Left ventricle myocardium inferior (tissue), 1 donor: ENCODE data around the gene GSAP. TPM values are rescaled to one million over a fixed set of nuclear protein-coding genes. Genes with fewer than 3 reads are reported as not detected.

Experiments
- DNase-seq: peaks from one replicate; pipeline ENCODE4 v3.0.0-alpha.2; 2020
- H3K27ac ChIP-seq: fragments of 200-600 bp; replicated peaks from 2 replicates; pipeline ENCODE4 v1.8.0; 2021
- H3K27me3 ChIP-seq: fragments of 200-600 bp; 2 replicates; pipeline ENCODE4 v1.8.0; 2021; ENCODE audit warnings: low read depth
- H3K36me3 ChIP-seq: fragments of 200-600 bp; 2 replicates; pipeline ENCODE4 v1.8.0; 2021
- H3K4me1 ChIP-seq: fragments of 200-600 bp; 2 replicates; pipeline ENCODE4 v1.8.0; 2021
- H3K4me3 ChIP-seq: fragments of 200-600 bp; 2 replicates; pipeline ENCODE4 v1.8.0; 2021; ENCODE audit warnings: mild to moderate bottlenecking, moderate library complexity
- H3K9me3 ChIP-seq: fragments of 200-600 bp; replicated peaks from 2 replicates; pipeline ENCODE4 v1.8.0; 2021
- intact Hi-C: fragments of 100-400 bp; cut with micrococcal nuclease; formaldehyde crosslinking; loops from one replicate; pipeline ENCODE4 v1.11.0; 2022
- total RNA-seq: library from RNA; stranded (reverse); fragmentation: NEBNext Ultra II Directional; extraction: Animal tissue kit (Norgen Biotek cat#: 25700); gene quantifications from one replicate; pipeline ENCODE4 v1.2.1, GENCODE V29; 2021
- TF ChIP-seq, protein P1 (sequence below): fragments of 200-600 bp; IDR thresholded peaks from 2 replicates; pipeline ENCODE4 v1.8.0; 2021; ENCODE audit warnings: antibody characterized with exemption, mild to moderate bottlenecking, borderline replicate concordance
- donor health status: DM: no; HTN: yes; CAD: no; lungs with severe emphysema.

The GSAP gene
- total RNA-seq, 1 donor from 2014 or later: 7.2 TPM

DNA sequence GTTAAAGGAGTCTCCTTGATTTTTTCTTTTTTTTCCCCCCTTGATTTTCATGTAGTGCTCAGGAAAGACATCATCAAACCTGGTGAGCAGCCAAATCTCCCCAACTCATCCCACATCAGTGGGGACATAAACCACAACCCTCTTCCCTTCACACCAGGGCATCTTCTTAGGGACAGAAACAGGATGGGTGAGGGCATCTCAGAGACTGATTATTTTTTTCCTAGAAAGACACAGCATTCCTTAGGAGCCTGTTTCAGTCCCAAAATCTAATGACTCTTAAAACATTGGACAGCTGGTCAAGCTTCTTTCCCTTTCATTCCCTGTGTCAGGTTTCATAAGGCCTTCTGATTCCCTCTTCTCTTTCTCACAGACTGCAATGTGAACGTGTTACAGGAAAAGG is 31.5 kb upstream of the GSAP start:
- H3K27me3 ChIP-seq: no peaks in the 10 kb centered on the region
- intact Hi-C loops: no loop called here
- H3K4me1 ChIP-seq: peaks cover under 1% of the 10 kb centered on the region
- DNase-seq: no peak
- TF ChIP-seq, protein P1, sequence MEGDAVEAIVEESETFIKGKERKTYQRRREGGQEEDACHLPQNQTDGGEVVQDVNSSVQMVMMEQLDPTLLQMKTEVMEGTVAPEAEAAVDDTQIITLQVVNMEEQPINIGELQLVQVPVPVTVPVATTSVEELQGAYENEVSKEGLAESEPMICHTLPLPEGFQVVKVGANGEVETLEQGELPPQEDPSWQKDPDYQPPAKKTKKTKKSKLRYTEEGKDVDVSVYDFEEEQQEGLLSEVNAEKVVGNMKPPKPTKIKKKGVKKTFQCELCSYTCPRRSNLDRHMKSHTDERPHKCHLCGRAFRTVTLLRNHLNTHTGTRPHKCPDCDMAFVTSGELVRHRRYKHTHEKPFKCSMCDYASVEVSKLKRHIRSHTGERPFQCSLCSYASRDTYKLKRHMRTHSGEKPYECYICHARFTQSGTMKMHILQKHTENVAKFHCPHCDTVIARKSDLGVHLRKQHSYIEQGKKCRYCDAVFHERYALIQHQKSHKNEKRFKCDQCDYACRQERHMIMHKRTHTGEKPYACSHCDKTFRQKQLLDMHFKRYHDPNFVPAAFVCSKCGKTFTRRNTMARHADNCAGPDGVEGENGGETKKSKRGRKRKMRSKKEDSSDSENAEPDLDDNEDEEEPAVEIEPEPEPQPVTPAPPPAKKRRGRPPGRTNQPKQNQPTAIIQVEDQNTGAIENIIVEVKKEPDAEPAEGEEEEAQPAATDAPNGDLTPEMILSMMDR: no peak
- H3K9me3 ChIP-seq: no peaks in the 10 kb centered on the region
- no peak overlapping the region for H3K4me3 ChIP-seq
- H3K36me3 ChIP-seq: no peaks in the 10 kb centered on the region
- no peak overlapping the region for H3K27ac ChIP-seq

- Histone ChIP-seq H3K36me3 (no peaks in the 10 kb centered on the region), H3K27ac (no peak overlapping the region), H3K4me3 (no peak overlapping the region), H3K27me3 (no peaks in the 10 kb centered on the region), H3K9me3 (no peaks in the 10 kb centered on the region), H3K4me1 (peaks cover 5% of the 10 kb centered on the region)
- TF ChIP-seq, protein P1: no peak
- DNase-seq: no peak
- intact Hi-C loops: no loop called here
Measured at GRCh38 chr7:77444123-77444522, 28.0 kb upstream of the GSAP start.

- Histone ChIP-seq H3K27me3 (no peaks in the 10 kb centered on the region), H3K9me3 (no peaks in the 10 kb centered on the region), H3K27ac (no peak overlapping the region), H3K4me3 (no peak overlapping the region), H3K36me3 (no peaks in the 10 kb centered on the region), H3K4me1 (peaks cover 5% of the 10 kb centered on the region)
- TF ChIP-seq, protein P1: no peak
- DNase-seq: no peak
- intact Hi-C loops: no loop called here
Measured at GRCh38 chr7:77443042-77443441, 26.9 kb upstream of the GSAP start.

DNA sequence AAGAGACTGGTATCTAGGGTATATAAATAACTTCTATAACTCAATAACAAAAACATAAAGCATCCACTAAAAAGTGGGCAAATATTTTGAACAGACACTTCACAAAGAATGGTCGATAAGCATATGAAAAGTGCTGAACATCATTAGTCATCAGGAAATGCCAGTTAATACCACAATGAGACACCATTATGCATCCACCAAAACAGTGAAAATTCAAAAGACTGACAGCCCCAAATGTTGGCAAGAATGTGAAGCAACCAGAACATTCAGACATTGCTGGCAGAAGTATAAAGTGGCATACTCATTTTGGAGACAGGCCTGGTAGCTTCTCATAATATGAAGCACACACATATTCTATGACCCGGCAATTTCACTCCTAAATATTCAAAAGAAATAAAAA is 26.5 kb upstream of the GSAP start:
- no peaks in the 10 kb centered on the region for H3K27me3 ChIP-seq
- TF ChIP-seq, protein P1: no peak
- intact Hi-C loops: no loop called here
- H3K36me3 ChIP-seq: no peaks in the 10 kb centered on the region
- H3K4me3 ChIP-seq: no peak overlapping the region
- no peaks in the 10 kb centered on the region for H3K9me3 ChIP-seq
- no peak for DNase-seq
- H3K27ac ChIP-seq: no peak overlapping the region
- peaks cover 5% of the 10 kb centered on the region for H3K4me1 ChIP-seq

GRCh38 chr7:77441046-77441445 is 24.9 kb upstream of the GSAP start:
- H3K4me3 ChIP-seq: no peak overlapping the region
- no peaks in the 10 kb centered on the region for H3K27me3 ChIP-seq
- H3K36me3 ChIP-seq: no peaks in the 10 kb centered on the region
- H3K27ac ChIP-seq: no peak overlapping the region
- no peak for DNase-seq
- H3K4me1 ChIP-seq: peaks cover 5% of the 10 kb centered on the region
- intact Hi-C loops: no loop called here
- H3K9me3 ChIP-seq: no peaks in the 10 kb centered on the region
- TF ChIP-seq, protein P1: no peak

- Histone ChIP-seq H3K36me3 (no peaks in the 10 kb centered on the region), H3K4me3 (no peak overlapping the region), H3K4me1 (peaks cover 5% of the 10 kb centered on the region), H3K9me3 (no peaks in the 10 kb centered on the region), H3K27me3 (no peaks in the 10 kb centered on the region), H3K27ac (no peak overlapping the region)
- TF ChIP-seq, protein P1: peak; percentile 63
- DNase-seq: peak; percentile 29
- intact Hi-C loops: no loop called here
Measured at GRCh38 chr7:77439572-77439971, 23.4 kb upstream of the GSAP start.
